GM19324 (cell line): ENCODE results near the gene RAB11FIP4.
A peak's percentile ranks its signal among the peaks of the same experiment; 100 is the strongest.

Experiments
- ATAC-seq: cut with Tn5 transposase; IDR thresholded peaks from one replicate; pipeline ENCODE4 v1.9.1; 2021; ENCODE audit warnings: mild to moderate bottlenecking, moderate library complexity; ENCODE audit not compliant: unreplicated experiment, low FRiP score

RAB11FIP4 gene

DNA sequence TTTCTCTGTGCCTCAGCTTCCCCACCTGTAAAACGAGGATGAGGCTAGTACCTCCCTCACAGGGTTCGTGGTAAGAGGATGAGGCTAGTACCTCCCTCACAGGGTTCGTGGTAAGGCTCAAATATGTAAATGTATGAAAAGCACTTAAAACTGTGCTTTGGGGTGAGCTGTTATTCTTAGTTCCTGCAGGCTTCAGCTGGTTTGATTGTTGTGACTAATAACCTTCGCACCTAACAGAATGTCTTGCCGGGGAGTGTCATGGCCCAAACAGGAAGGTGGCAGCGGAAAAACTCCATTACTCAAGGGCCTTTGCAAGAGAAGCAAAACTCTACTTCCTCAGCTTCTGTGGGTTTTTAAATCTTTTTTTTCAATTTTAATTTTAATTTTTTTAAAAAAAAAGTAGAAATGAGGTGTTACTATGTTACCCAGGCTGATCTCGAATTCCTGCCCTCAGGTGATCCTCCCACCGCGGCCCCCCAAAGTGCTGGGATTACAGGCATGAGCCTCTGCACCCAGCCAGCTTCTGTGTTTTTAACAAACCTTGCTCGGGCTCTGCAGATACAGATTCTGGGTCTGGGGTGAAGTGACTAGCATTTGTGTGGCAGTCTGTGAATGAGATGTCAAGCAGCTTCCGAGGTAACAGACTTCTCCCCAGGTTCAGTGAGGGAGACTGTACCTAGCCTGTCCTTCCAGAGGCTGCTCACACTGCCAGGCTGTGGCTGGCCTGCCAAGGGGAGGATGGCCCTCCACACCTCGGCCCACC lies 103.0 kb downstream of the RAB11FIP4 start:
- ATAC-seq = peak; percentile 49

DNA sequence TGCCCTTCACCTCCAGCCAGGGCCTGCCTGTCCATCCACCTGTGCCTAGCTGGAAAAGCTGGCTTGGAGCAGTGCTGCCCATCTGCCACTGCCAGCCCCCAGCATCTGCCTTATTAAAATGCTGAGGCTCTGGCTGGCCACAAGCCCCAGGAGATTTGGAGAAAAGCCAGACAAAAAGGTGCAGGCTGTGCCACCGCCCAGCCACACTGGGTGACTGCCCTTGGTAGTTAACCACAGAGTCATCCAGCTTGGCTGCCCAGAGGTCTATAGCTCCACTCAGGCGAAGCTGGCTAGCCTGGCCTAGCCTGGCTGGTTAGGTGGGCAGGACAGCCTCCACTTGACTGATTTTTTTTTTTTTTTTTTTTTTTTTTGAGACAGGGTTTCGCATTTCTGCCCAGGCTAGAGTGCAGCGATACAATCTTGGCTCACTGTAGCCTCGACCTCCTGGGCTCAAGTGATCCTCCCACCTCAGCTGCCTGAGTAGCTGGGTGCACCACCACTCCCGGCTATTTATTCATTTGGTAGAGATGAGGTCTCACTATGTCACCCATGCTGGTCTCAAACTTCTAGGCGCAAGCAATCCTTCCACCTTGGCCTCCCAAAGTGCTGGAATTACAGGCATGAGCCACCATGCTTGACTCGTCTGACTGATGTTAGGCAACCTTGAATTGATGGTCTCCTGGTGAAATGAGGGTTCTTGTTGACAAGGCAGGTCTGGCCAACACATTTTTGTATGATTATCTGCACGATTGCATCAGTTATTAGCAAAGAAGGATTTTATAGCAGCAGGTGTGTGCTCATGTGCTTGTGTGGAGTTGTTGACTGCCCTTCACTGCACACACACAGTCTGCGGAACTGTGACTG lies 103.8 kb downstream of the RAB11FIP4 start:
- ATAC-seq = no peak

DNA sequence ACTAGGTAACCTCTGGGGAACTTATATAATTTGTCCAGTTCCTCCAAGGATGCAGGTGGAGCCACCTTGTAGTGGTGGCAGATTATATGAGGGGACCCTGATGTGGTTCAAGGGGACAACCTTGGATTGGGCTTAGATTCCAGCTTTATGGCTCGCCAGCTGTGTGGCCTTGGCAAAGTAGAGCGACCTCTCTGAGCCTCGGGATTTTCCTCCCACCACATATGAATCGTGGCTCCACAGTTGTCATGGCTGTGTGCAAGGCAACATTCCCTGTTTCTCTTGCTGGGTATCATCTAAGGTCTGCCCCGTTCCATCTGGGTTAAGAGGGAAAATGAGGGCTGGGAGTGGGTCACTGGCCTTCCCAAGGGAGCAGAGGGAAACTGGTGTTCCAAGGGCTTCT lies 104.6 kb downstream of the RAB11FIP4 start:
- ATAC-seq = no peak

DNA sequence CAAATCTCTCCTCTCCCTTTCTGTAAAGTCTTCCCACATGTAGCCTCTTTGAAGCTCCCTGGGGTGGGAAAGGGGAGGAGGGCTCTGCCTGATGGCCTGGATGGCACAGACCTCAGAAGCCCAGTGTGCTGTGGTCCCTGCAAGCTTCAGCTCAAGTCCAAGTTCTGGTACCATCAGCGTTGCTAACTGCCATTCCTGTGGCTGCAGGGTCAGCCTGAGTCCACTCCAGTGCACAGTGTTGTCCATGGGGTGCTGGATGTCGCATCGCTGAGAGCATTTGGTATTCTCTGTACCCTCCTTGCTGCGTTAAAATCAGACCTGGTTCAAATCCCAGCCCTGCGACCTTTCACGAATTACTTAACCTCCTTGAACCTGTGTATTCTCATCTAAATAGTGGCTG lies 105.1 kb downstream of the RAB11FIP4 start:
- no peak for ATAC-seq

DNA sequence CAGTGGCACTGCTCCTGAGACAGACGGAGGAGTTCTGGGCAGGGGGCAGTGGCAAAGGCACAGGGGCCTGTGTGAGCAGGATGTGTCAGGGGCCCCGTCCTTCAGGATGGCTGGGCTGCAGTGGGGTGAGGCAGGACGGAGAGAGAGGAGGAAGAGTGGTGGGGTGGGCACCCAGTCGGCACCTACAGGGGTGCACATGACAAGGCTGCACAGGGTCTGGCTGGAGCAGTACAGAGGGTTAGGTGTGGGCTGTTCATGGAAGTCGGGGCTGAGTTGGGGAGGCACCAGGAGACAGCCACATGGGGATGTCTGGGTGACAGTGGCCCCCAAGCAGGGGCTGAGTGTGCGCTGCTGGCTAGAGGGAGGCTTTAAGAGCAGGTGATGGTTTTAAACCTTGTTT lies 106.0 kb downstream of the RAB11FIP4 start:
- no peak for ATAC-seq

DNA sequence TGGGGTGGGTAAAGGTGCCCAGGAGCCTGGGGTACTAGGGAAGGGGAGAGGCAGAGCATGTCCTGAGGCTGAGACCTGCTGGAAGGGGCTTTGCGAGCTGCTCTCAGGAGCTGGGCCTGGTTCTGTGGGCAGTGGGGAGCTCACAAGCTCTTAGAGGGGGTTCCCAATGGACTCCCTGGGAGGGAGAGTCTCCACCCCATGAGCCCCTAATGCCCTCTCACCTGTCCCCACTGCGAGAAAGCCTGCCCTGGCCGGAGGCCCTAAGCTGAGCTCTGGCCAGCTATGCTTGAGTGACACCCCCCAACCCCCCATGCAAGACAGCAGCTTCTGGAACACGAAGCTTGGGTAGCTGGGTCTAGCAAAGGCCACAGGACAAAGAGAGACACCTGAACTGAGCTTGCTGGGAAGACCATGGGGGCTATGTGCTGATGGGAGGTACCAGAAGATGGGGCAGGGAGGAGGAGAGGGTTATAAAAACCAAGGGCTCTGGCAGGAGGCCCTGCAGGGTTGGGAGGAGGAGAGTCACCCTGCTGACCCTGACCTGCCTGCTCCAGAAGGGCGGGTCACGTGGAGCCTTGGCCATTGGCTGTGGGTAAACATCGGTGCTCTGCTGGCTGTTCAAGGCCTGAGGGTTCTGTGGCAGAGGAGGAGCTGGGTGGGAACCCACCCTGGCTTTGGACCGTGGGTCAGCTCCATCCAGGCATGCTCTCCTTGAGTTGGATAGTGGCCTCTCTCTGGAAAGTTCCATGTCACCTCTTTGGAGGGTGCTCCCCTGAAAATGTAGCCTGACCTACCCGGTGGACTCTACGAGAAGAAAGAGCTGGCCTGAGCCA lies 106.7 kb downstream of the RAB11FIP4 start:
- ATAC-seq = no peak

DNA sequence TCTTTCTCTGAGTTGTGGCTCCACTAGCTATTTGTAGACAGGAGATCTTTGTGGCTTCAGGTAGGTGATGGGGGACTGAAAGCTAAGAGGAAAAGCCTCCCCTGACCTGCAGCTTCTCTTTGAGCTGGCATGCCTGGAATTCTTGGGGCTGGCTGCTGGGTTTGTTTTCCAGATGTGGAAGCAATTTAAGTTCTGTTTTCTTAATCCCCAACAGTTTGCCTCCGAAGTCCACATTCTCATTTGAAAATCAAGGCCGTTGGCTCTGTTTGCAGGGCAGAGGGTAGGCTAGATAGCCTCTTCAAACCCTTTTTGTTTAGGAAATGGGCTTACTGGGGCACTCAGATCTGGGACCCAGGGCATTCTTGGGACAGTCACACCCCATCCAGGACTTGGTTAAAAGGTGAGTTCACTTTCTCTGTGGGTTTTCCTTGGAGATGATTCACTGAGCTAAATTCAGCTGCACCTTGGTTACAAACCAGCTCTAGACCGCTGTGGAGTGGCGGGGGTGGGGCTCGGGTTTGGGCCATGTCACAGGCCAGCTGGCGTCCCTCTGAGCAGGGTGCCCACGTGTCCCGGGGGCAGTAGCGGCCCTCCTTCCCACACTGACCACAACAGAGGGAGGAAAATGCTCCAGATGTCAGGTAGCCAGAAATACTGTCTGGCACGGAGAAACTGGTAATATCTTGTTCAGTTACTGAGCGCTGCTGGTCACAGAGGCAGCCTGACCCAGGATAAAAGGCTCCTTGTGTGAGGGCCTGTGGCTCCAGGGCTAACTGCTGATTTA lies 108.5 kb downstream of the RAB11FIP4 start:
- no peak for ATAC-seq

DNA sequence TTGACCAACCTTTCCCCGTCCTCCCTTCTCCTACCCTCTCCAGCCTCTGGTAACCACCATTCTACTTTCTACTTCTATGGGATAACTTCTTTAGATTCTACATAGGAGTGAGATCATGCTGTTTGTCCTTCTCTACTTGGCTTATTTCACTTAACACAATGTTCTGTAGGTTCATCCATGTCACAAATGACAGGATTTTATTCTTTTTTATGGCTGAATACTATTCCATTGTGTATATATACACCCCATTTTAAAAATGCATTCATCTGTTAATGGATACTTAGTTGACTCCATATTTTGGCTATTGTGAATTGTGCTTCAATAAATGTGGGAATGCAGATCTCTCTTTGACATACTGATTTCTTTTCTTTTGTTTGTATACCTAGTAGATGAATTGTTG lies 115.0 kb downstream of the RAB11FIP4 start:
- ATAC-seq = no peak

DNA sequence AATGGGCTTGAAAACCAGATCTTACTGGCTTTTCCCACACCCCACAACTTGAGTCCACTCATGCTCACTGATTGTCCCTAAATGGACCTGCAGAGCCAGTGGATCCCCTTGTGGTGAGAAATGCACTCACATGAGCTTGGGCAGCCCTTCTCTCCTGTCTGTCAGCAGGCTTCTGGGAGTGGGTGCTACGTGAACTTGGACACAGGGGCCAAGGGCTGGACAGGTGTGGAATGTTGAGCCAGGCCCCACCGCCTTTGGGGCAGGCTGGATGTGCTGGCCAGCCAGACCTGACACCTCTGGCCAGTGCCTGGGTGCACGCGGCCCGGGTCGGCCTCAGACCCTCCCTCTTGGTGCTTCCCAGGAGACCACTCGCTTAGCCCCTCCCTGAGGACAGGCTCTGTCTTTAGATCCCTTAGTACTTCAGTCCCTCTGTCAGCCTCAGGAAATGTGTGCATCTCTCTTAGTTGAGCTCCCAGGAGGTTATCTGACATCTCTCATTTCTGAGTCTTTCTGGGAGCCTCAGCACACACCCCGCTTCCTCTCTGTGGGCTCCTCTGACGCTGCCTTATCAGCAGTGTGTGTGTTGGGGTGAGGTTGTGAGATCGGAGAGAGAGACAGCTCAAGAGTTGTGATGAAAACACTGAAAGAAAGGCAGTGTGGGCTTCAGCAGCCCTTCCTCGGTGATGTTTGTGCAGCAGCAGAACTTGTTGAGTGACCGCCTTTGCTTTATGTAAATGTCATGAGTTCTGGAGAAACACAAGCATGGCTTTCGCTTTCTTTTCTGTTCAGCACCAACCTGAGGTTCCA lies 117.0 kb downstream of the RAB11FIP4 start:
- peak; percentile 78 for ATAC-seq

DNA sequence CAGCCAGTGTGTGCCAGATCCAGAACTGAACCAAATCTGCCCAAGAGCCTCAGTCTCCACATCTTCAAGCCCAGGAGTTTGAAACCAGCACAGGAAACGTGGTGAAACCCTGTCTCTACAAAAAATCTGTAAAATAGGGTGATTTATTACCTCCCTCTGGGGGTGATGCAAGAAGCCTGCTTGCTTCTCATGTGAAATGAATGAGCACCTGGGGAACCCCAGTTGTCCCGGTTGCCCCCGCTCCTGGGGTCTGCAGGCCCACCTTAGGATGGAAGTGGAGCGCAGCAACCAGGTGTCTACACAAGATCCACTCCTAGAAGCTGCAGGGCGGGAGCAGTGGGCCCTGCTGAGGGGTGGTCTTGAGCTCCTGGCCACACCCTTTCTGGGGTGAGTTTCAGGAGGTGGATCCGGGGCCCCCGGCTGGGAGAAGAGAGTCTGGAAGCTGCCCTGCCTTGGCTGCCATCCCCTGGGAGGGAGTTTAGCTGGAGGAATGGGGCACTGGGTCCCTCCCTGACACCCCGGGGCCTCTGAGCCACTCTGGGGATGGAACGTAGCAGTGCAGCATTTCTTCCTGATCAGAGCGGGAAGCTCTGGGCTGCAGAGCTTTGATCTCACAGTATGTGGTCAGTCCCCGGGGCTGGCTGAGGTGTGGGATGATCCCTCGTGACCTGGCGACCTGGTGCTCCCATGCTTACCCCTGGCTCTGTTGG lies 117.8 kb downstream of the RAB11FIP4 start:
- peak; percentile 25 for ATAC-seq

DNA sequence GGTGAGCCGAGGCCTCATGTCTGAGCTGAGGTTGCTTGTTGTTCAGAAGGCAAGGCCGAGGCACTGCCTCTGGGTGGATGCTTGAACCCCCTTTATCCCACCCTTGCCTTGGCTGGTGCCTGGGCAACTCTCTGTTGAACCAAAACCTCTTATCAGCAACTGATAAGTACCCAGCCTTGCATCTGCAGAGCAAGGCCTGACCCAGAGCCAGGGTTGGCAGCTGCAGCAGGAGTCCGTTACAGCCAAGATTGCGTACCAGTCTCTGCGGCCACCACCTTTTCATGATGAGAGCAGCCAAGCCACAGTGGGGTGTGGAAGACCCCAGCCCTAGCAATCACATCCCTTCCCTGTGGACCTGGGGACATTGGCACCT lies 118.3 kb downstream of the RAB11FIP4 start:
- ATAC-seq = no peak

DNA sequence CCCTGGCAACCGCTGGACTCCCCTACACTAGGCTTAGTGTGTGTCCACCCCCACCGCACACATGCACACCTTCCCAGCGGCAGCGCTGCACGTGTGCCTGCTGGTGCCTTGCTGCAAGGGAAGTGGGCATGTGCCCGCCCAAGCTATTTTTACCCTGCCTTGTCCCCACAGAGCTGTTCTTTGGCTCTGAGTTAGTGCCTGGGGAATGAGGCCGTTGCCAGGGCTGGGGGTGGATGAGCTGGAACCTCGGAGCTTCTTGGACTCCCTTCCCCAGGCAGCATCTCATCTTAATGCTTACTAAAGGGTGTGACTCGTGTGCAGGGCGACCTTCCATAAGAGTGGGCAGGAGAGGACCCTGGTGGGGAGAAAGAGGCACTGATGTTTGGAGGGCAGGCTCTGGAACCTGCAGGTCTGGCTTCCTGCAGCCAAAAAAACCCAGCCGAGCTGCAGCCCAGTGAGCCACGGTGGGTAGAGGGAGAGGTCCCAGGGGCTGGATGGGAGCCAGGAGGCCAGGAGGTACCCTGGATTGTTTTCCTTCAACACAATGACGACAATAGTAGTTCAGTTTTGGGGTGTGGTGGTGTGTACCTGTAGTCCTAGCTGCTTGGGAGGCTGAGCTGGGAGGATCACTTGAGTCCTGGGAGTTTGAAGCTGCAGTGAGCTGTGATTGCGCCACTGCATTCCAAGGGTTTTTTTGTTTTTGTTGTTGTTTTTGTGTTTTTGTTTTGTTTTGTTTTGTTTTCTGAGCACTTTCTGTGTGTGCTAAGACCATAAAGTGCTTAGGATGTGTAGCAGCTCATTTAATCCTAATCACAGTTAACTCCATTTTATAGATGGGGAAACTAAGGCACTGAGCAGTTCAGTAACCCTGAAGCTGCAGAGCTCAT lies 119.1 kb downstream of the RAB11FIP4 start:
- no peak for ATAC-seq

DNA sequence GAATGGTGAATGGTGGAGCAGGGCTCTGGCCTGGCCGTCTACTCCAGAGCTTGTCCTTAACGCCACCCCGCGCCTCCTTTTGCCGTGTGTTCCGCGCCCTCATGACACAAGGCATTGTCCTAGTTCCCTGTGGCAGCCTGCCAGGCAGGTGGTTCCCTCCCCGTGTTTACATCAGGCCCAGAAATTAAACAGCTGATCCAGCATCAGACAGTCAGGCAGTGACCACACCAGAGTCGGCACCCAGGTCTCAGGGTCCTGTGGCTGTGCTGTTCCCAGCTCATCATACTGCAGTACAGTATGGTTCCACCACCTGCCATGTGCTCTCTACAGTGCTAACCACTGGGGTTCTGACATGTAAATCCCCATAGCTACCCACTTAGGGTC lies 119.7 kb downstream of the RAB11FIP4 start:
- no peak for ATAC-seq

DNA sequence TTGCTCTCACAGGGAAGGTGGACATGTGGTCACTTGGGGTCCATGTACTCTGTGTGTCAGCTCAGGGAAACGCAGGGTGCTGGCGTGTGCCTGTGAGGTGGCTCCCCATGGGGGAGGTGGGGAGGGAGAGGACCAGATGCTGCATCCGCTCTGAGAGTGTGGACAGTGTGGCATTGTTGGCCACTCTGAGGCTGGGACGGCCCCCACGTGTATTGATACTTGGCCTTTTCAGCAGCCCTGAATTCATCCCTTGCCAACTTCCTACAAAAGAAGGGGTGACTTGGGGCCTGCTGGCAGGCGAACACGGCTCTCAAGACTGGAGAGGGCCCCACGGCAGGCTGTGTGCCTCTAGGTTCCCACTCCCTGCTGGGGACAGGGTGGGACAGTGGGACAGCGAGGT lies 120.1 kb downstream of the RAB11FIP4 start:
- no peak for ATAC-seq

DNA sequence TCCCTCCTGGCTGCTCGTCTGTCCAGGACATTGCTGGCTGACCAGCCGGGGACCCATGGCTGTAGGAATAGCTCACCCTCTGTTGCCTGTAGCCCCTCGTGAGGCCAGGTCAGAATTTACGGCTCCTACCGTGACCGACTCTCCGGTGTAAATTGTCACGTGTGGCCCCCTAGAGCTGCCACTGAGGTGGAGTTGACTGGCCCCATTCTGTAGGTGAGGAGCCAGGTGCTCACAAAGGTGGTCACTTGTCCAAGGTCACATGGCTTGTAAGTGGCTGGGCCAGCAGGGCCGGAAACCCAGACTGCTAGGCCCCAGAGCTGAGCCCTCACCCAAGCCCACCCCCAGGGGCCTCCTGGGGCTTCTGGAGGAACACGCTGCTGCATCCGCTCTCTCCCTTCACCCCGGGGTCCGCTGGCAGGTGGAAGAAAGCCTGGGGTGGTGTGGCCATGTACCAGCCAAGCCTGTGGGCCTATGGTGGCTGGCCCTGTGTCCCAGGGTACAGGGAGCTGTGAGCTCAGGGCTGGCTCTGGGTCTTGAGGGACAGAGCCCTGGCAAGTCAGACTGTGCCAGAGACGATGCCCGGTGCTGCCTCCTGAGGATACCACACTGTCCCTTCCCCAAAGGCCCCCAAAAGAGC lies 120.7 kb downstream of the RAB11FIP4 start:
- ATAC-seq = no peak

DNA sequence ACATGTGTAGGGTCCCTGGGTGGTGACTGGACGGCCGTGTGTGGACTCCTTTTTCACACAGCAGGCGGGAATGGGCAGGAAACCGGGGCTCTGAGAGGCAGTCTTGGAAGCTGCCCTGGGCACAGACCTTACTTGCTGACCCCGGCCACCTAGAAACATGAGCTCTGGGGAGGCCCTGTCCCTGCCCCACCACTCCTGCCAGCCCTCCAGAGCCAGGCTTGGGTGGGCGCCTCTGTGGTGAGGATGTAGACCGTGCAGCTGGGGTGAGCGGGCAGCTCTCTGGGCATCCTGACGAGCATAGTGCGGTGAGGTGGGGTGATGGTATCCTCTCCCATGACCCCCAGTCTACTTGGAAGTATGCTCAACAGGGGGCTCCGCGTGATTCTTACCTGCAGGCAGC lies 121.3 kb downstream of the RAB11FIP4 start:
- ATAC-seq = no peak

DNA sequence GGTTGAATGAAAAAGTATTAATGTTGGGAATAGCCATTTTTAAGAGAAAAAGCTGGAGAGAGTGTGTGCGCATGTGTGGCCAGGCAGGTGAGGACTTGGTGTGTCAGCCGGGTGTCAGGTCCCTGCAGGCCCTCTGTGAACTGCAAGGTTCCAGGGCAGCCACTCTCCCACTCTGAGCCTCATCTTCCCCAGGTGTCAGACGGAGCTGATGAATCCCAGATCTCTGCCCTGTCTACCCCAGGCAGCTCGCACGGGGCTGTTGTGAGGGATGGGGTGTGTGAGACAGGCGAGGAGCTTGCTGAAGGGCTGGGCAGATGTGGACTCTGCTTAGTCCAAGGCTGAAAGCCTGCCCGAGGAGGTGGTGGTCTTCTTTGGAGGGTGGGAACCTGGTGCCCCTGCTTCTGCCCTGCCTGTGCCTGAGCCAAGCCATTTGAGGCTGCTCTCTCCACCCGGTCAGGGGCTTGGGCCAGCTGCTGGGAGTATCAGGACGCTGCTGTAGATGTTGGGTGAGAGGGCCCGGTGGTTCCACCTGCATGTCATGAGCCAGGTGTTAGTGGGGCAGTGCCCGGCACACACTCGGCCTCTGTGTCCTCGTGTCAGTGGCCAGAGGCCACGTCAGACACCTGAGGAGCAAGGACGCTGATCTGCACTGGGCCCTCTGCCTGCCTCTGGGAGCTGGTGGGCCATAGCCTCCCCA lies 122.4 kb downstream of the RAB11FIP4 start:
- no peak for ATAC-seq
